Neural progenitor cell (in vitro differentiated cells): Measurements from ENCODE around the gene GNL1. TPM values are rescaled to one million over a fixed set of nuclear protein-coding genes. Genes with fewer than 3 reads are reported as not detected.

Experiments used
- DNase-seq: peaks from one replicate; pipeline ENCODE4 v3.0.0-alpha.2; 2016; ENCODE audit warnings: low spot score
- H2AFZ ChIP-seq: fragments of 200-600 bp; sonication (generic); replicated peaks from 2 replicates; pipeline ENCODE4 v1.6.1; 2016; ENCODE audit warnings: antibody characterized with exemption
- H3F3A ChIP-seq: fragments of 200-600 bp; sonication (generic); 2 replicates; pipeline ENCODE4 v1.6.1; 2016; ENCODE audit warnings: antibody characterized with exemption, low read depth
- H3K27ac ChIP-seq: fragments of 200-600 bp; sonication (generic); 2 replicates; pipeline ENCODE4 v1.5.1; 2016; ENCODE audit warnings: mild to moderate bottlenecking
- H3K27me3 ChIP-seq: fragments of 200-600 bp; sonication (generic); 2 replicates; pipeline ENCODE4 v1.6.1; 2016; ENCODE audit warnings: mild to moderate bottlenecking, moderate library complexity
- H3K36me3 ChIP-seq: fragments of 200-600 bp; sonication (generic); 2 replicates; pipeline ENCODE4 v1.5.1; 2016
- H3K4me1 ChIP-seq: fragments of 200-600 bp; sonication (generic); 2 replicates; pipeline ENCODE4 v1.6.1; 2016; ENCODE audit warnings: mixed run types
- H3K4me2 ChIP-seq: fragments of 200-600 bp; sonication (generic); 2 replicates; pipeline ENCODE4 v1.6.1; 2016
- H3K4me3 ChIP-seq: fragments of 200-600 bp; sonication (generic); 2 replicates; pipeline ENCODE4 v1.5.1; 2016
- H3K79me2 ChIP-seq: fragments of 200-600 bp; sonication (generic); 2 replicates; pipeline ENCODE4 v1.6.1; 2016; ENCODE audit warnings: low read depth
- H3K9ac ChIP-seq: fragments of 200-600 bp; sonication (generic); 2 replicates; pipeline ENCODE4 v1.6.1; 2016
- H3K9me3 ChIP-seq: fragments of 200-600 bp; sonication (generic); 2 replicates; pipeline ENCODE4 v1.5.1; 2016; ENCODE audit warnings: low read depth
- H4K20me1 ChIP-seq: fragments of 200-600 bp; sonication (generic); 2 replicates; pipeline ENCODE4 v1.6.1; 2016; ENCODE audit warnings: low read depth
- H3K27ac Mint-ChIP-seq: 3 replicates; pipeline ENCODE4 v1.8.0; 2021; ENCODE audit warnings: mixed read lengths
- H3K27me3 Mint-ChIP-seq: 2 replicates; pipeline ENCODE4 v1.8.0; 2022; ENCODE audit warnings: low read depth, mild to moderate bottlenecking, inconsistent platforms, moderate library complexity, mixed read lengths; ENCODE audit not compliant: insufficient read depth
- H3K36me3 Mint-ChIP-seq: 3 replicates; pipeline ENCODE4 v1.8.0; 2021; ENCODE audit warnings: mixed read lengths
- H3K4me1 Mint-ChIP-seq: 3 replicates; pipeline ENCODE4 v1.8.0; 2021; ENCODE audit warnings: mixed read lengths
- H3K4me3 Mint-ChIP-seq: 3 replicates; pipeline ENCODE4 v1.8.0; 2021; ENCODE audit warnings: mild to moderate bottlenecking, moderate library complexity, mixed read lengths
- H3K9me3 Mint-ChIP-seq: 3 replicates; pipeline ENCODE4 v1.8.0; 2020; ENCODE audit warnings: mixed read lengths
- EZH2 ChIP-seq: fragments of 200-600 bp; sonication (generic); IDR thresholded peaks from 2 replicates; pipeline ENCODE4 v1.6.1; 2017; ENCODE audit warnings: antibody characterized with exemption, mild to moderate bottlenecking, moderate library complexity
- EZH2phosphoT487 ChIP-seq: fragments of 200-600 bp; sonication (generic); IDR thresholded peaks from 2 replicates; pipeline ENCODE4 v1.6.1; 2017; ENCODE audit warnings: antibody characterized with exemption
- total RNA-seq: library from RNA; depleted of rRNA; stranded (reverse); fragments of >200 nt; gene quantifications from 2 replicates; pipeline ENCODE4 v1.2.3, GENCODE V29; 2015; ENCODE audit warnings: low replicate concordance
- TF ChIP-seq, protein P1 (sequence below): fragments of 200-600 bp; sonication (generic); IDR thresholded peaks from 2 replicates; pipeline ENCODE4 v1.5.1; 2017; ENCODE audit warnings: antibody characterized with exemption, mild to moderate bottlenecking

The GNL1 gene
- total RNA-seq, 1 donor from 2014 or later, result 23.7 TPM

DNA sequence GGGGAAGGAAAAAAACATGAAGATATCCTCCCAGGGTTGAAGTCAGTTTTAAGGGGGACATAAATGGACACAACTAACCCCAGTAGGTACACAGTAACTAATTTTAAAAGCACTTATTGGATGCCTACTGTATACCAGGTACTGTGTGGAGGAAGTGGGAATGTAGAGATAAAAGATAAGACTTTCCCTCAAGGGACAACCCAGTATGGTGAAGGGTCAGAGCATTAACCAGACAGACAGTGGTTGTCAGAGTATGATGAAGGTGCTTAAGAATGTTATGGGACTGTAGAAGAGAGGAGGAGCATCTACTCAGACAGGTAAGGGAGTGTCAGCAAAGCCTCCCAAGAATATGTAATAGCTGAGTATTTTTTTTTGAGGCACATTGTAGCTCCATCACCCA lies 15.9 kb upstream of the GNL1 start:
- peaks cover 10% of the 10 kb centered on the region for H3K27me3 Mint-ChIP-seq
- H3K79me2 ChIP-seq, result peaks cover 58% of the 10 kb centered on the region
- H3K36me3 Mint-ChIP-seq, result peaks cover 6% of the 10 kb centered on the region
- H3K4me2 ChIP-seq, result peak overlapping the region; percentile 96
- peaks cover 2% of the 10 kb centered on the region for H3K36me3 ChIP-seq
- TF ChIP-seq EZH2phosphoT487 (no peak), EZH2 (no peak)
- TF ChIP-seq, protein P1, sequence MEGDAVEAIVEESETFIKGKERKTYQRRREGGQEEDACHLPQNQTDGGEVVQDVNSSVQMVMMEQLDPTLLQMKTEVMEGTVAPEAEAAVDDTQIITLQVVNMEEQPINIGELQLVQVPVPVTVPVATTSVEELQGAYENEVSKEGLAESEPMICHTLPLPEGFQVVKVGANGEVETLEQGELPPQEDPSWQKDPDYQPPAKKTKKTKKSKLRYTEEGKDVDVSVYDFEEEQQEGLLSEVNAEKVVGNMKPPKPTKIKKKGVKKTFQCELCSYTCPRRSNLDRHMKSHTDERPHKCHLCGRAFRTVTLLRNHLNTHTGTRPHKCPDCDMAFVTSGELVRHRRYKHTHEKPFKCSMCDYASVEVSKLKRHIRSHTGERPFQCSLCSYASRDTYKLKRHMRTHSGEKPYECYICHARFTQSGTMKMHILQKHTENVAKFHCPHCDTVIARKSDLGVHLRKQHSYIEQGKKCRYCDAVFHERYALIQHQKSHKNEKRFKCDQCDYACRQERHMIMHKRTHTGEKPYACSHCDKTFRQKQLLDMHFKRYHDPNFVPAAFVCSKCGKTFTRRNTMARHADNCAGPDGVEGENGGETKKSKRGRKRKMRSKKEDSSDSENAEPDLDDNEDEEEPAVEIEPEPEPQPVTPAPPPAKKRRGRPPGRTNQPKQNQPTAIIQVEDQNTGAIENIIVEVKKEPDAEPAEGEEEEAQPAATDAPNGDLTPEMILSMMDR, result no peak
- H3K9me3 Mint-ChIP-seq, result no peaks in the 10 kb centered on the region
- peak overlapping the region; percentile 75 for H3K4me3 ChIP-seq
- DNase-seq, result no peak
- peak overlapping the region; percentile 59 for H3K9ac ChIP-seq
- H3K9me3 ChIP-seq, result no peaks in the 10 kb centered on the region
- no peak overlapping the region for H2AFZ ChIP-seq
- no peak overlapping the region for H3K27ac Mint-ChIP-seq
- H3K4me3 Mint-ChIP-seq, result peak overlapping the region; percentile 99
- H3K4me1 ChIP-seq, result peaks cover 9% of the 10 kb centered on the region
- H4K20me1 ChIP-seq, result peaks cover 56% of the 10 kb centered on the region
- peaks cover 21% of the 10 kb centered on the region for H3K4me1 Mint-ChIP-seq
- no peaks in the 10 kb centered on the region for H3F3A ChIP-seq
- H3K27me3 ChIP-seq, result peaks cover 15% of the 10 kb centered on the region
- no peak overlapping the region for H3K27ac ChIP-seq

DNA sequence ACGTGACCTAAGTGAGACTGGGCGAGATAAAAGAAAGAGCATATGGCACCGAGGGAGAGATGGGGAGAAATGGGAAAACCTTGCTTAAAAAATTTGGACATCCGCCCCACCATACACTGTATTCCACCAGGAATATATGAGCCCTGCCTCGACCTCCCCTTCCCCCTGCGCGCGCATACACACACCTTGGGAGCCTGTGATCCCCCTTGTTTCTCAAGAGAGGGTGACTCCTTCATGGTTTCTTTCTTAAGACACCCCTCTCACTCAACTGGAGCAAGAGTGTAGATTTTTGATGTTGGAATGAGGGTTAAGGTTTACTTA lies 15.4 kb upstream of the GNL1 start:
- peak overlapping the region; percentile 94 for H3K27ac Mint-ChIP-seq
- H3K79me2 ChIP-seq, result peaks cover 54% of the 10 kb centered on the region

DNA sequence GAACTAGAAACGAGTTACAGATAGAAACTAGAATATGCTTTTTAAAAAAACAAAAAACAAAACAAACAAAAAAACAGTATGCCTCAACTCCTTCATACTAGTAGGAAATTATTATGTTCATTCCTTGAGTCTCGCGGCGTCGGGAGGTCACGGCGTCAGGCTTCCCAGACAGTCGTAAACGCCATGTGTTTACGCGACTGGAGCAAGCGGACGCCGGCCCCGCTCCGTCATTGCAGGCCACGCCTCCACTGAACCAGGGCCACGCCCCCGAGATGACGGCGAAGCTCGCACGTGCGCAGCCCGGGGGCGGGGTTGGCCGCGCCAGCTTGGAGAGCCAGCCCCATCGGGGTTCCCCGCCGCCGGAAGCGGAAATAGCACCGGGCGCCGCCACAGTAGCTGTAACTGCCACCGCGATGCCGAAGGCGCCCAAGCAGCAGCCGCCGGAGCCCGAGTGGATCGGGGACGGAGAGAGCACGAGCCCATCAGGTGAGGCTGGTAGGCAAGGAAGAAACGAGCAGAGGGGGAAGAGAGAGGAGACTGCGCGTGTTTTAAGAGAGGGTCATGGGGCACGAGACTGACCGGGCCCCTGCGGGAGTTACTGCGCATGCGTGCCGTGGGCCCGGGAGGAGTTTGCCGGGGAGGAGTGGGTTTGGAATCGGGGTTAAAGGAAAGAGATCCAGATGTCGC lies 14.9 kb upstream of the GNL1 start, which contains the start of gene ABCF1:
Gene ABCF1, plus strand, starts transcription at position 368 of the 687 bp plus-strand sequence. Its CDS starts 46 bp downstream, at position 414.
- Histone ChIP-seq H3K36me3 (no peaks in the 10 kb centered on the region), H3K4me3 (peak within 1 kb of the TSS; percentile 75), H3K9me3 (no peaks in the 10 kb centered on the region), H2AFZ (peak within 1 kb of the TSS; percentile 78), H3F3A (no peaks in the 10 kb centered on the region), H3K4me1 (peaks cover 9% of the 10 kb centered on the region), H3K27me3 (peaks cover 15% of the 10 kb centered on the region), H3K79me2 (peaks cover 49% of the 10 kb centered on the region), H3K27ac (no peak within 1 kb of the TSS), H4K20me1 (peaks cover 47% of the 10 kb centered on the region), H3K4me2 (peak within 1 kb of the TSS; percentile 96), H3K9ac (peak within 1 kb of the TSS; percentile 59)
- peaks cover 3% of the 10 kb centered on the region for H3K27me3 Mint-ChIP-seq
- H3K36me3 Mint-ChIP-seq, result no peaks in the 10 kb centered on the region
- no peaks in the 10 kb centered on the region for H3K9me3 Mint-ChIP-seq
- TF ChIP-seq, protein P1, result no peak
- TF ChIP-seq EZH2 (no peak), EZH2phosphoT487 (no peak)
- H3K4me3 Mint-ChIP-seq, result peak within 1 kb of the TSS; percentile 99
- peak; percentile 99 for DNase-seq
- H3K27ac Mint-ChIP-seq, result peak within 1 kb of the TSS; percentile 94
- peaks cover 21% of the 10 kb centered on the region for H3K4me1 Mint-ChIP-seq

More for the DNA sequence above, 15.4 kb upstream of the GNL1 start:
- no peak for DNase-seq
- TF ChIP-seq EZH2phosphoT487, result no peak
- no peak for TF ChIP-seq EZH2
- TF ChIP-seq, protein P1, result no peak
- Histone ChIP-seq H4K20me1 (peaks cover 52% of the 10 kb centered on the region), H3K4me1 (peaks cover 9% of the 10 kb centered on the region), H2AFZ (peak overlapping the region; percentile 78), H3K27ac (no peak overlapping the region), H3K9me3 (no peaks in the 10 kb centered on the region), H3K27me3 (peaks cover 15% of the 10 kb centered on the region), H3K4me2 (peak overlapping the region; percentile 96), H3K36me3 (no peaks in the 10 kb centered on the region), H3F3A (no peaks in the 10 kb centered on the region), H3K4me3 (peak overlapping the region; percentile 75), H3K9ac (peak overlapping the region; percentile 59)
- Mint-ChIP-seq H3K4me3 (peak overlapping the region; percentile 99), H3K27me3 (peaks cover 5% of the 10 kb centered on the region), H3K9me3 (no peaks in the 10 kb centered on the region), H3K4me1 (peaks cover 21% of the 10 kb centered on the region), H3K36me3 (peaks cover 3% of the 10 kb centered on the region)
